ENCODE results near the gene THRSP.
"Not testable (repeated sequence)": the region's sequence is repeated elsewhere in the genome, so short reads cannot be mapped to it uniquely, and the experiment has no call there.

Gene THRSP

DNA sequence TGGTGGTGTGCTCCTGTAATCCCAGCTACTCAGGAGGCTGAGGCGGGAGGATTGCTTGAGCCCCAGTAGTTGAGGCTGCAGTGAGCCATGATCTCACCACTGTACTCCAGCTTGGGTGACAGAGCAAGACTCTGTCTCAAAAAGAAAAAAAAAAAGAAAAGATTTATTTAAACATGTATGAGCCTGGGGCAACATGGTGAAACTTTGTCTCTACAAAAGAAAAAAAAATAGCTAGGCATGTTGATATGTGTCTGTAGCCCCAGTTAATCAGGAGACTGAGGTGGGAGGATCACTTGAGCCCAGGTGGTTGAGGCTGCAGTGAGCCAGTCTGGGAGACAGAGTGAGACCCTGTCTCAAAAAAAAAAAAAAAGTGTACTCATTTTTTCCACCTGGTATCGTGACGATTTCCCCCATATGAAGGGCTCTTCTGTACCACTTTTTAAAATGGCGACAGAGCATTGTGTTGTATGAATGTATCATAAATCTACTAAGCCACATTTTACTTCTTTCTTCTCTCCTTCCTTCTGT lies 24.2 kb upstream of the THRSP start:
- DNase-seq (ENCODE audit: low read depth, low spot score), result no peak

DNA sequence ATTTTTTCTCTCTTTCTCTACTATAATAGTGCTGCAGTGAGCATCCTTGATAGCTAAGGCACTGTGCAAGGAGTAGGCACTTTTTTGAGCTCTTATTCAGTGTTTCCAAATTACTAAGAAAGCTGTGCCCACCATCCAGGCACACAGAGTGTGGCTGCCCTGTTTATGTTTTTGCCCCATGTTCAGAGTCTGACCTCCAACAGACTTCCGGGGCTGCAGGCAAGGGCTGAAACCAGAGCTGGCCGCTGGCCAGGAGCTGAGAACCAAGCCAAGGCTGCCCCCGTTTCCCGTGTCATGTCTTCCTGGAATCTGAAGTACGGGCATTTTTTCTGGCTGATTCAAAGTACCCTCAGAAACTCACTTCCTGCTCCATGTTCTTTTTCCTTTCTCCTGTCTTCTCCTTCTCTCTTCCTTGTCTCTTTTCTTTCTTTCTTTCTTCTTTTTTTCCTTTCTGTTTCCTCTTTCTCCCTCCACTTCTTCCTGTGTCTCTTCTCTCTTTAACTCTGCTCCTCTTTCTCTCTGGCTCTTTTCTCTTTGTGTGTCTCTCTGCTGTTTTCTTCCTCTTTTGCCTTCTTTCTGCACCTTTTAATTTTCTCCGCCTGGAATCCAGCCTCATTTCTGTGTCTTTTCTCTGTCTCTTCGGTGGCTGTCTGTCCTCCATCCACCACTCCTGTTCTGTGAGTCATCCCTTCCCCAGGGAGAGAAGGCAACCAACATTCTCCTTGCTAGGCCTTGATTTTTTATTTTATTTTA lies 23.6 kb upstream of the THRSP start:
- no peak for DNase-seq (ENCODE audit: low read depth, low spot score)

DNA sequence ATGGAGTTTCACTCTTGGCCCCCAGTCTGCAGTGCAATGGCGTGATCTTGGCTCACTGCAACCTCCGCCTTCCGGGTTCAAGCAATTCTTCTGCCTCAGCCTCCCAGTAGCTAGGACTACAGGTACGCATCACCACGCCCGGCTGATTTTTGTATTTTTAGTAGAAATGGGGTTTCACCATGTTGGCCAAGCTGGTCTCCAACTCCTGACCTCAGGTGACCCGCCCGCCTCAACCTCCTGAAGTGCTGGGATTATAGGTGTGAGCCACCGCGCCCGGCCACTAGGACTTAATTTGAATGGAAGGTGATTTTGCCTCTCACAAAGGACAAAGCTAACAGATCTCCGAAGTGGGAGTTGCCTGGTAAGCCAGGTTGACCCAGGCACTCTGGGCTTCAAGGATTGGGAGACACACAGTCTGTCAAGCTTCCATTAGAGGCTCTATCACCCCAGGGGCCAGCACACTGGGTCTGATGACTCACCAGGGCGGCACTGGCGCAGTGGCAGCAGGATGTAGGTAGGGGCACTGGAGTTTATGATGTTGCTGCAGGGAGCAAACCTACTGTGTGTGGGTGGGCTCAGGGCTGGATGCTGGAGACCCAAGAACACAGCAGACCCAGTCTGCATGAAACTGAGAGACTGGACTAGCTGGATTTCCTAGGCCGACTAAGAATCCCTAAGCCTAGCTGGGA lies 22.8 kb upstream of the THRSP start:
- no peak for DNase-seq (ENCODE audit: low read depth, low spot score)

DNA sequence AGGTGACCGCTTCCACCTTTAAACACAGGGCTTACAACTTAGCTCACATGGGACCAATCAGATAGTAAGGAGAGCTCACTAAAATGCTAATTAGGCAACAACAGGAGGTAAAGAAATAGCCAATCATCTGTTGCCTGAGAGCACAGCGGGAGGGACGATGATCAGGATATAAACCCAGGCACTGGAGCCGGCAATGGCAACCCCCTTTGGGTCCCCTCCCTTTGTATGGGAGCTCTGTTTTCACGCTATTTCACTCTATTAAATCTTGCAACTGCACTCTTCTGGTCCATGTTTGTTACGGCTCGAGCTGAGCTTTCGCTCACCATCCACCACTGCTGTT lies 22.3 kb upstream of the THRSP start:
- not testable (repeated sequence) for DNase-seq (ENCODE audit: low read depth, low spot score)

DNA sequence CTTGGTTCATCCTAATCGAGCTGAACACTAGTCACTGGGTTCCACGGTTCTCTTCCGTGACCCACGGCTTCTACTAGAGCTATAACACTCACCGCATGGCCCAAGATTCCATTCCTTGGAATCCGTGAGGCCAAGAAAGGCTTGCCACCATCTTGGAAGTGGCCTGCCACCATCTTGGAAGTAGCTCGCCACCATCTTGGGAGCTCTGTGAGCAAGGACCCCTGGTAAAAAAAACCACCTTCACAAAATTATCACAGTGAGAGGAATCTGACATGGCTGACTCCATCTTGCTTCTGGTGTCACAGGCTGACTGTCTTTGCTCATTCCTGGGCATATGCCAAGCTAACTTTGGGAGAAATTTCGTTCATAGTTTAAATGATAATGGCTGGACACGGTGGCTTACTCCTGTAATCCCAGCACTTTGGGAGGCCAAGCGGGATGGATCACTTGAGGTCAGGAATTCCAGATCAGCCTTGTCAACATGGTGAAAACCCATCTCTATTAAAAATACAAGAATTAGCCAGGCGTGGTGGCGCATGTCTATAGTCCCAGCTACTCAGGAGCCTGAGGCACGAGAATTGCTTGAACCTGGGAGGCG lies 21.7 kb upstream of the THRSP start:
- DNase-seq (ENCODE audit: low read depth, low spot score), result no peak

DNA sequence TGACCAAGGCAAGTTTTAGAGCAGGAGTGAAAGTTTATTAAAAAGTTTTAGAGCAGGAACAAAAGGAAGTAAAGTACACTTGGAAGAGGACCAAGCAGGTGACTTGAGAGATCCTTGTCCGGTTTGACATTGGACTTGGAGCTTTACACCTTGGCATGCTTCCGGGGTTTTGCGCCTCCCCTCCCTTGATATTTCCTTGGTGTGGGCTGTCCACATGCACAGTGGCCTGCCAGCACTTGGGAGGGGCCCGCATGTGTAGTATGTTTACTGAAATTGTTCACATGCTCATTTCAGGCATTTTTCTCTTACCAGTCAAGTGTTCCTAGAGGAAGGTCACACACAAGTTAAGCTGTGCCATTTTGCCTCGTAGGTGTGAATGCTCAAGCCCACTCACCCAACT lies 19.0 kb upstream of the THRSP start:
- no peak for DNase-seq (ENCODE audit: low read depth, low spot score)

DNA sequence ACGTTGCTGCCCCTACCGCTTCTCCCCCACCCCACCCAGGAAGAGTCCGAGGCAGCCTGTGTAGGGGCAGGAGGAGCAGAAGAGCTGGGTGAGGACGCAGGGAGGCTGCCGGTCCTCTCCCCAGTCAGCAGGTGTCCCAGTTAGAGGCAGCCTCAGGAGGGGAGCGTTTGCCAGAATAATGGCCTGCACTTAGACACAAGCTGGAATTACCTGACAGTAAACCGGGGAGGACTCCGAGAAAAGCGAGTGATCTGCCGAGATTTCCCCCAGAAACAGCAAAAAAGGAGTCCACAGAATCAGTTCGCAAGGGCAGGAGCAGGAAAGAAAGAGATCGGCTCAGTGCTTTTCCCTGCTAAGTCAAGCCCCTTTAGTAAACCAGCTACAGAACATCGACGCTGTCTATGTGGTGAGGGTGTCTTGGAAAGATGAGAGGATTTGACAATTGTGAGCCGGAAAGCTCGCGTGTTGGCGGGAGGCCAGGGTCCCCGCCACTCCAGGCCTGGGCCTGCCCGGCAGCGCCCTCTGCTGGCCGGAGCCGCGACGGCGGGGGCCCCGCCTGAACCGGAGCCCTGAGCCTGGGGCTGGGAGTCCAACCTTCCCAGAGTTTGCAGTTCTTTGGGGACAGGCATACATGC lies 17.7 kb upstream of the THRSP start:
- no peak for DNase-seq (ENCODE audit: low read depth, low spot score)

DNA sequence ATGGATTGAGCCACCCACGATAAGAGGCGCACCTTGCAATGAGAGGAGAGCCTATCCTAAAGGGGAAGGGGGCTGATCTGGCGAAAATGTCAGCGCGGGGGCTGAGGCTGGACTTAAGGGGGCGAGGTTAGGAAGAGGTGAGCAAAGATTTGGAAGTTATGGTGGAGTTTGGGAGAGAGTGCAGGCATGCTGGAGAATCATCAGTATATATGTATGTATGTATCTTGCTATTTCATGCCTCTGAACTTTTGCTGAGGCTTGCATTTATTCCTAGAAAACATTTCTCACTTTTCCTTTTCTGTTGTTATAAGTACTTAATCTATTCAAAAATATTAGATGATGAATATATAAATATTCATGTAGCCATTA lies 17.2 kb upstream of the THRSP start:
- no peak for DNase-seq (ENCODE audit: low read depth, low spot score)

DNA sequence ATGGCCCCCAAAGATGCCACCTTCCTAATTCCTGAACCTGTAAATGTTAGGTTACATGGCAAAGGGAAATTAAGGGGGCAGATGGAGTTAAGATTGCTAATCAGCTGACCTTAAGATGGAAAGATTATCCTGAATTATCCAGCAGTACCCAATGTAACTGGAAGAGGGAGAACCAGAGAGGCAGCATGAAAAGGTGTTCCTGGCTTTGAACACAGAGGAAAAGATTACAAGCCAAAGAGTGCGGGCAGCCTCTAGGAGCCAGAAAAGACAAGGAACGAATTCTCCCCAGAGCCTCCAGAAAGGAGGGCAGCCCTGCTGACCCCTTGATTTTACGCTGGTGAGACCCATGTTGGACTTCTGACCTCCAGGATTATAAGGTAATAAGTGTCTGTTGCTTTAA lies 15.1 kb upstream of the THRSP start:
- no peak for DNase-seq (ENCODE audit: low read depth, low spot score)

DNA sequence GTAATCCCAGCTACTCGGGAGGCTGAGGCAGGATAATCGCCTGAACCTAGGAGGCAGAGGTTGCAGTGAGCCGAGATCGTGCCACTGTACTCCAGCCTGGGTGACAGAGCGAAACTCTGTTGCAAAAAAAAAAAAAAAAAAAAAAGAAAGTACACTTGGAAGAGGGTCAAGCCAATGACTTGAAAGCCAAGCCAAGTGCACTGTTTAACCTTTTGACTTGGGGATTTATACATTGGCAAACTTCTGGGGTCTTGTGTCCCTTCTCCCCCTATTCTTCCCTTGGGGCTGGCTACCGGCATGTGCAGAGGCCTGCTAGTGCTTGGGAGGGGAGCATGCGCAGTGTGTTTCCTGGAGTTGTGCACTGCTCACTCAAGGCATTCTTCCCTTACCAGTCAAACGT lies 14.3 kb upstream of the THRSP start:
- DNase-seq (ENCODE audit: low read depth, low spot score), result no peak

DNA sequence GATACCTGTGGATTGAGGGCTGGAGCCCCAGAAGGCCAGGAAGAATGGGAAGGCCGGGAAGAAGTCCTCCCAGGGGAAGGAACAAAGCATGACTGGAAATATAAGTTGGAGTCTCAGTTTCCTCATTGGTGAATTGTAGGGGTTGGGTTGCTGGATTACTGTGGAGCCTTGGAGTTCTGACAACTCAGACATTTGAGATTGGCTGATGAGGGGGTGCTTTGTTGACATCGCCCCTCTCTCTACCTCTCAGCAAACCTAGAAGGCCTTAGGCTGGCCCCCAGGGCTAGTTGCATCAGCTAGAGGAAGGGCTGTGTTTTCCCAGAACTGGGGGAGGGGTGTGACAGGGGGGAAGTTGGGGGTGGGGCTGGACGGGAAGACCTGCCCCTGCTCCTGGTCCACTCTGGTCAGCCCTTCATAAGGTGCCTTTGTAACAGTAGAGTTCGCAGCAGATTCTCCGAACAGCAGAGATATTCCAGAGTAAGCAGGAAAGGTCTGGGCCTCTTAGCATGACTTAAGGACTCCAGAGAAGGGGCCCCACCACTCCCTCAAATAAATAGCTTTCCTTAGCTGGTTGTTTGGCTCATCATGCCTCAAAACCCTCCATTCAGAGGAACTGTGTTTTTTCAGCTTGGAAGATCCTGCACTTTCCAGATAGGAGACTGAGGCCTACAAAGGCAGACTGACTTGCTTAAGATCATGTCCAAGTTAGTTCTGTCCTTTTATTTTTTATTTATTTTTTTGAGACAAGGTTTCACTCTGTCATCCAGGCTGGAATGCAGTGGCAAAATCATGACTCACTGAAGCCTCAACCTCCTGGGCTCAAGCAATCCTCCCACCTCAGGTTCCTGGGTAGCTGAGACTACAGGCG lies 12.5 kb upstream of the THRSP start:
- no peak for DNase-seq (ENCODE audit: low read depth, low spot score)

DNA sequence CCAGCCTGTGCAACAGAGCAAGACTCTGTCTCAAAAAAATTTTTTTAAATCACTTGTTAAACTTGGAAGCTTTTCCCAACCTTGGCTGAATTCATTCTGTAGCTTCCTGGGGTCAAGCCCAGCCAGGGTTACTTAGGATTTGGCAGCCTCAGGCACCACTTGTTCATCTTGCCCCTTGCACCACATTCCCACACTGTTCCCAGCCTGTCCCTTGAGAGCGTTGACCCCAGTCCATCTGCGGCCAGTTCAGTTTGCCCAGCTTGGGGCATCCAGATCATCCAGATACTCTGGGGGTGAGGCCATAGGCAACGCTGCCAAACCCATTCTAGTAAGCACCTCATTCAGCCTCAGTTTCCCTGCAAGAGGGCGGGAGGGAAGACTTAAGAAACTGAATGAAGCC lies 8.7 kb upstream of the THRSP start:
- no peak for DNase-seq (ENCODE audit: low read depth, low spot score)

DNA sequence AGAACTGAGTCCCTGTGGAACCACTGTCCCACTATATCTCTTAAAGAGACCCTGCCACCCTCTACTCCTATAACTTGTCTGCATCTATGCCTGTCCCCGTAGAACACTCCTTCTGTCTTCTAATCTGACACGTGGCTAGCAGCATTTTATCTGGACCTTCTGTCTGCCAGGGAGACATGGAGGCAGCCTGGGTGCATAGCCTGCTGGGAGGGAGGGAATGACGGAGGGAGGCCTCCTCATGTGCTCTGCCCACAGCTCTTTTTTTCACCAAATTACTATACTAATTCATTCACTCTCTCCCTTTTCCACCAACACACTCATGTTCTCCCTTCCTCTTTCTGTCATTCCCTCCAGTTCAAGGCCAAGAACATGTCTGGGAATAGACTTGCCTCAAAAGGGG lies 7.6 kb upstream of the THRSP start:
- DNase-seq (ENCODE audit: low read depth, low spot score), result no peak

DNA sequence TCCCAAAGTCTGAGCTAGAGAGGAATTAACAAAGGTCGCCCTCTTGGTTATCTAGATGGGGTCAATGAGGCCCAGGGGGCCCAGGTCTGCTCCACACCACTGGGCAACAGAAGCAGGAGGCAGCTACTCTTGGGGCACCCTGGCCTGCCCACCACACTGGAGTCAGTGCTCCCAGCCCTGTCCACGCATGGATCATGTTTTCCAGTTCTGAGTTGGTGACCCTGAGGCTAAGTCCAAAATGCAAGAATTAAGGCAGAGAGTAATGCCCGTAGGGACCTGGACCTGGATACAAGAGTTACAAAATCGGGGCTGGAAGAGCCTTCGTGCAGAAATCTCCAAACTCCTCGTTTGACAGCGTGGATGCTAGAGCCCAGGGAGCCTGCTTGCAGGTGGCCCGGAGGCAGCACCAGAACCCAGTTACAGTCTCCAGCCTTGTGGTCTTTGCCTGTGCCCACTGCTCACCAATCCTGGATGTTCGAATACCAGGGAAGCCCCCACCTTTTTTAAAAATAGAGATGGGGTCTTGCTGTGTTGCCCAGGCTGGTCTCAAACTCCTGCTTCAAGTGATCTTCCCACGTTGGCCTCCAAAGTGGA lies 6.1 kb upstream of the THRSP start:
- DNase-seq (ENCODE audit: low read depth, low spot score), result no peak

DNA sequence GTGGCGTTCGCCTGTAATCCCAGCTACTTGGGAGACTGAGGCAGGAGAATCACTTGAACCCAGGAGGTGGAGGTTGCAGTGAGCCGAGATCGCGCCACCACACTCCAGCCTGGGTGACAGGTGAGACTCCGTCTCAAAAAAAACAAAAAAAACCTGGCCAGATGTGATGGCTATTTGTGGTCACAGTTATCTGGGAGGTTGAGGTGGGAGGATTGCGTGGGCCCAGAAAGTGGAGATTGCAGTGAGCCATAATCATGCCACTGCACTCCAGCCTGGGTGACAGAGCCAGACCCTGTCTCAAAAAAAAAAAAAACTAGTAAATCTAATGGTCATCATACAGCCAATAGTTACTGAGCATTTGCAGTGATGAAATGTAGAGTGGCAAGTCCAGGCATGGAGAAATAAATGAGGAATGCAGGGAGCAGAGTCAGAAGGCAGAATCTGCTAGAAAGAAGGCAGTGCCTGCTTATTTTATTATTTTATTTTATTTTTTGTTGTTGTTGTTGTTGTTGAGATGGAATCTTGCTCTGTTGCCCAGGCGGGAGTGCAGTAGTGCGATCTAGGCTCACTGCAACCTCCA lies 3.8 kb upstream of the THRSP start:
- DNase-seq (ENCODE audit: low read depth, low spot score), result not testable (repeated sequence)

DNA sequence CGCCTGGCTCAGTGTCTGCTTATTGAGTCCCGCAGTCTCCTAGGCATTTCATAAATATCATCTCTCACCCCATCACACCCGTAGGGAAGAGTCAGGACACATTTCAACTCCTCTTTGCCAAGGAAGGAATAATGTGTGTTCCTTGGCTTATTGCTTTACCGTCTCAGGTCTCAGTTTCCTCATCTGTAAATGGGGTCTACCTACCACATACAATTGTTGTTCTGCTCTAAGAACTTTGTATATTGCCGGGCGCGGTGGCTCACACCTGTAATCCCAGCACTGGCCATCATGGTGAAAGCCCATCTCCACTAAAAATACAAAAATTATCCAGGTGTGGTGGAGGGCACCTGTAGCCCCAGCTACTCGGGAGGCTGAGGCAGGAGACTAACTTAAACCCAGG lies 3.1 kb upstream of the THRSP start:
- DNase-seq (ENCODE audit: low read depth, low spot score), result no peak

DNA sequence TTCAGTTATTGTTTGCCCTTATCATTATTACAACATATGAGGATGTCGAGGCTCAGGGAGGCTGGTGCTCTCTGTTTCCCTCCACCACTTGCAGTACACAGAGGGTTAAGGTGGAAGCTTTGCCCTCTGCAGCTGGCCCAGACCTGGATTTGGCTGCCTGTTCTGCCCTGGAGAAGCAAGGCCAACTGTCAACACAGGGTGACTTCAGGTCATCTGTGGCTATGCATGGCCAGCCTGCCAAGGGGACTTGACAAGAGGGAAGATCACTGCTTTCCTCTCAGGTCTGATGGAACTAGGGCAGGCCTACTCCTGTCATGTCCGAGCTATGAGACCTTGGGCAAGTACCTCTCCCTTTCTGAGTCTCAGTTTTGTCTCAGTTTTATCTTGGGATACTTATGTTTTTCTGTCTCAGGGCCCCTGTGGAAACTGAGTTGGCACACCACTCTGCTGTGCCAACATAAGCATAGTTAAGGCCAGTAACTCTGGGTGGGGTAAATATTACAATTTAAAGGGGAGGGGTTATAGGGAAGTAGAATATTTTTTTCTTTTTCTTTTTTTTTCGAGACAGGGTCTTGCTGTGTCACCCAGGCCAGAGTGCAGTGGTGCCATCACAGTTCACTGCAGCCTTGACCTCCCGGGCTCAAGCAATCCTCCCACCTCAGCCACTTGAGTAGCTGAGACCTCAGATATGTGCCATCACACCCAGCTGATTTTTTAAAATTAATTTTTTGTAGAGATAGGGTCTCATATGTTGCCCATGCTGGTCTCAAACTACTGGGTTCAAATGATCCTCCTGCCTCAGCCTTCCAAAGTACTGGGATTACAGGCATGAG lies 2.4 kb upstream of the THRSP start:
- no peak for DNase-seq (ENCODE audit: low read depth, low spot score)

DNA sequence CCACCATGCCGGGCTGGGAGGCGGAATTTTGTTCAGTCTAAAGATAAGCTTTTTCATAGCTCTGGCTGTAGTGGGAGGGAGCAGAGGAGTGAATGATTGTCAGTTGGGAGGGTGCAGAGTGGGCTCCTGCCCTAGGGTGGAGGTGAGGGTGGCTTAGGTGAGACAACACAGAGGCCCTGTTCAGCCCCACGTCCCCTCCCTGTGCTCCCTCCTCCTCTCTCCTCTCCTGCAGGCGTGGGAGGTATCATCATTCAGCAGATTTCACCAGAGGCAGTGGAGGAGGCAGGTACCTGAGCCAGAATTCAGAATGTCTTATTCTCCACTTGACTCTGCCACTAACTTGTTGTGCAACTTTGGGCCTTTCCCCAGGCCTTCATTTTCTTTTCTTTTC lies 1.7 kb upstream of the THRSP start:
- DNase-seq (ENCODE audit: low read depth, low spot score), result no peak

DNA sequence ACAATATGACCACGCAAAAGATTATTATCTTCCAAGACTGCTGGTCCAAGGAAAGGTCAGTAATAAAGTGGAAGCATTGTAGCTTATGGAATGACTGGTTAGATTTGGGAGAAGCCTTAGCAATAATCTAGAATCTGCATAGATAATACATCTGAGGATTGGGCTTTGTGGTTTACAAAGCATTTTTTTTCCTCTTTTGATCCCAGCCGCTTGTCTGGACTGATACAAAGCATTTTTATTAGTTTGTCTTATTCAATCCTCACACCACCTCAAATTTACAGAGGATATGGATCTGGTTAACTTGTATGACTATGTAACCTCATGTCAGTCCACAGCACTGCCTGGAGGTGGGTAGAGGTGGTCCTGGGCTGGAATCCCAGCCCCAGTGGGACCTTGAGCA lies 990 bp upstream of the THRSP start:
- DNase-seq (ENCODE audit: low read depth, low spot score), result no peak

DNA sequence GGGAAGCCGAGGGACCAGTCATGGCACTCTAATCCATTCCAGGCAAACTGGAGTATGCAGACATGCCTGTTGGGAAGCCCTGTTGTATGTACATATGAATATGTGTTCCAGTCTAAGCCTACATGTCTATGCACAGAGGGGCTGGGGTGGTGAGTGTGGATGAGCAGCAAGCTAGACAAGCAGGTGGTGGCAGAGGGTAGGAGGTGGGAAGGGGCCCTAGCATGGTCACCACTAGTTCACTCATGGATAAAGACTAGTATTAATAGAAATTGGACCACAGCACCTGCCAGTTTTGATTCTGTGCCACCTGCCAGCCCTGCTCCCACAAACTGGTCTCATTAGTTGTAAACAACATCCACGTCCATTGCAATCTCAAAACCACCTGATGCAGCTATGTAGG lies 1.5 kb downstream of the THRSP start:
- DNase-seq (ENCODE audit: low read depth, low spot score), result no peak
